Measurements from ENCODE around the gene EFCAB7. TPM values are rescaled to one million over a fixed set of nuclear protein-coding genes. Genes with fewer than 3 reads are reported as not detected.
A peak's percentile ranks its signal among the peaks of the same experiment; 100 is the strongest.

EFCAB7 gene, protein sequence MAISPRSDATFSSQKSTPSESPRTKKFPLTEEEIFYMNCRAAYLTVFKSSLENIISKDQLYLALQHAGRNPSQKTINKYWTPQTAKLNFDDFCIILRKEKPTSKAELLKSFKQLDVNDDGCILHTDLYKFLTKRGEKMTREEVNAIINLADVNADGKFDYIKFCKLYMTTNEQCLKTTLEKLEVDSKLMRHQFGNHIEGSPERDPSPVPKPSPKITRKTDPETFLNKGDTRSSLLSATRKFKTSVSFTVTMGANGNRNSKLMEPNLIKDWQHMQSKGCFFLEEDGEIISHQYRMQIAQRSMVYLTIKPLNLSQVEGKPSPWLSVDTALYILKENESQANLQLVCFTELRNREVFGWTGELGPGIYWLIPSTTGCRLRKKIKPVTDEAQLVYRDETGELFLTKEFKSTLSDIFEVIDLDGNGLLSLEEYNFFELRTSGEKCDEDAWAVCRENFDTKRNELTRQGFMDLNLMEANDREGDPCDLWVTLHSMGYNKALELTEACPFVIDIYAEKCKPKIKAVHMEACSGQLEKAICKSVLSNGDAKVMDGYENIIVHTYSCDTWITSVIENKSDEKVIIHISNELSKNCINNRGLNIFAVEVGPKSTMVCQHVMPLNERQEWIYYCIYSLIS
- total RNA-seq: 1 to 10 TPM; 2.2 to 6.8 (median 3.5) TPM

DNA sequence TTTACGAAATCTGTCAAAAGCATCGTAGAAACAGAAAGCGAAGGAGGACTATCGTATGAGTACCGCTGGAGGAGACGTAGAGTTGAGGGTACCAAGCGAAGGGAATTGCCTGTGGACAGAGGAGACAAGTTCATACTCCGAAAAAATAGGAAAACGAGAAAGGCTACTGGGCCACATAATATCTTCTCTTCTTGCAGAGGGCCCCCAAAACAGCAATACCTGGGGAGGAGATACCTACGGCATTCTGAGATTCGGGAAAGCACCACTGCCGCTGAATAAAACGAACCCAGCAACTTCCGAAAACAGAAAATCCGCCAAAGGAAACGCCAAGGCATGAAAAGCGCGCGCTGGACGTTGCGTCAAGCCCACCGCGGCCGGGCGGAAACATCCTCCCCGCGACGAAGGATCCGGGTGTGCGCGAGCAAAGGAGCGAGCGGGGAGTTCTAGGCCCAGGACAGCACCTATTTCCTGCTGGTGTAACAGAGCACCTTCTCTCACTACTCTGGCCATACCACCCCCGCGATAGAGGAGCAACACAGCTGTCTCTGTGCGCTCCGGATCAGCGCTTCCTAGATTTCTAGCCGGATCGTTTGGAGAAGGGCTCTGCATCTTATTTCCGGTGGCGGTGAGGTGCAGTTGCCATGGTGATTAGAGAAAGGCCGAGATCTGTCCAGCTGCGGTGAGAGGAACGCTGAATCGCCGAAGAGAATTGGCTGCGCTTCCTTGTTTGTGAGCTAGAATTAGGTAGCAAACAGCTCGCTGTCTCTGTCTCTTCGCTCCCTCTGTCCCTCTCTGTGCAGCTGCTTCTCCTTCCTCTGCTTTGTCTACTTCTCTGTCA lies at the start of gene EFCAB7, which contains the start of gene ITGB3BP:
Gene EFCAB7, plus strand, starts transcription at position 635 of the 838 bp plus-strand sequence. CDS start 2,048 bp downstream, outside the sequence.
Gene ITGB3BP, minus strand, starts transcription at position 335 of the 838 bp plus-strand sequence. Its CDS starts 92 bp downstream, at position 243.
- intact Hi-C loops (cut with DNase I; ENCODE audit: low total_unique reads): loop anchor here (10.0 kb wide), 1 partner anchor 158 kb away; the partner anchor contains the start of gene ALG6
- Histone ChIP-seq H3K4me1 (peaks cover 8 to 11% of the 10 kb centered on the region in 2 donors), H3K4me3 (peak within 1 kb of the TSS; percentile 67 to 82 (median 76)), H3K27me3 (no peaks in the 10 kb centered on the region), H3K27ac (peak within 1 kb of the TSS; percentile 77 to 84 (median 82)), H3K9me3 (no peaks in the 10 kb centered on the region), H3K36me3 (no peaks in the 10 kb centered on the region)
- in situ Hi-C loops (cut with MboI; ENCODE audit: low sequenced_read_pairs in 4 of 4): no loop called here
- TF ChIP-seq, protein P1, sequence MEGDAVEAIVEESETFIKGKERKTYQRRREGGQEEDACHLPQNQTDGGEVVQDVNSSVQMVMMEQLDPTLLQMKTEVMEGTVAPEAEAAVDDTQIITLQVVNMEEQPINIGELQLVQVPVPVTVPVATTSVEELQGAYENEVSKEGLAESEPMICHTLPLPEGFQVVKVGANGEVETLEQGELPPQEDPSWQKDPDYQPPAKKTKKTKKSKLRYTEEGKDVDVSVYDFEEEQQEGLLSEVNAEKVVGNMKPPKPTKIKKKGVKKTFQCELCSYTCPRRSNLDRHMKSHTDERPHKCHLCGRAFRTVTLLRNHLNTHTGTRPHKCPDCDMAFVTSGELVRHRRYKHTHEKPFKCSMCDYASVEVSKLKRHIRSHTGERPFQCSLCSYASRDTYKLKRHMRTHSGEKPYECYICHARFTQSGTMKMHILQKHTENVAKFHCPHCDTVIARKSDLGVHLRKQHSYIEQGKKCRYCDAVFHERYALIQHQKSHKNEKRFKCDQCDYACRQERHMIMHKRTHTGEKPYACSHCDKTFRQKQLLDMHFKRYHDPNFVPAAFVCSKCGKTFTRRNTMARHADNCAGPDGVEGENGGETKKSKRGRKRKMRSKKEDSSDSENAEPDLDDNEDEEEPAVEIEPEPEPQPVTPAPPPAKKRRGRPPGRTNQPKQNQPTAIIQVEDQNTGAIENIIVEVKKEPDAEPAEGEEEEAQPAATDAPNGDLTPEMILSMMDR (IDR thresholded peaks at IDR 0.05 in 4 of 5, conservative IDR thresholded peaks at IDR 0.05 in 1 of 5): no peak
- TF ChIP-seq POLR2A (IDR thresholded peaks at IDR 0.05): peak in 1 of 2 donors; percentile 26
- peak; percentile 66 to 75 for DNase-seq
- peak; percentile 89 to 92 for ATAC-seq

DNA sequence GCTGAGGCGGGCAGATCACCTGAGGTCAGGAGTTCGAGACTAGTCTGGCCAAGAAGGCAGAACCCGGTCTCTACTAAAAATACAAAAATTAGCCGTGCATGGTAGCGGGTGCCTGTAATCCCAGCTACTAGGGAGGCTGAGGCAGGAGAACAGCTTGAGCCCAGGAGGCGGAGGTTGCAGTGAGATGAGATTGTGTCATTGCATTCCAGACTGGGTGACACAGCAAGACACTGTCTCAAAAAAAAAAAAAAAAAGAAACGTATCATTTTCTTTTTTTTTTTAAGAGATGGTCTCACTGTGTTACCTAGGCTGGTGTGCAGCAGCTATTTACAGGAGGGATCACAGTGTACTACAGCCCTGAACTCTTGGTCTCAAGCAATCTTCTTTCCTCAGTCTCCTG lies 47.6 kb upstream of the EFCAB7 start:
- Histone ChIP-seq H3K4me3 (no peak overlapping the region), H3K9me3 (no peaks in the 10 kb centered on the region), H3K27me3 (no peaks in the 10 kb centered on the region), H3K4me1 (no peaks in the 10 kb centered on the region), H3K27ac (no peak overlapping the region), H3K36me3 (peaks cover 0 to 8% of the 10 kb centered on the region in 2 donors)
- DNase-seq (no peak), ATAC-seq (no peak)
- TF ChIP-seq, protein P1 (IDR thresholded peaks at IDR 0.05 in 4 of 5, conservative IDR thresholded peaks at IDR 0.05 in 1 of 5): no peak
- TF ChIP-seq POLR2A (IDR thresholded peaks at IDR 0.05): no peak
- in situ Hi-C loops (cut with MboI; ENCODE audit: low sequenced_read_pairs in 4 of 4): no loop called here
- intact Hi-C loops (cut with DNase I; ENCODE audit: low total_unique reads): no loop called here

DNA sequence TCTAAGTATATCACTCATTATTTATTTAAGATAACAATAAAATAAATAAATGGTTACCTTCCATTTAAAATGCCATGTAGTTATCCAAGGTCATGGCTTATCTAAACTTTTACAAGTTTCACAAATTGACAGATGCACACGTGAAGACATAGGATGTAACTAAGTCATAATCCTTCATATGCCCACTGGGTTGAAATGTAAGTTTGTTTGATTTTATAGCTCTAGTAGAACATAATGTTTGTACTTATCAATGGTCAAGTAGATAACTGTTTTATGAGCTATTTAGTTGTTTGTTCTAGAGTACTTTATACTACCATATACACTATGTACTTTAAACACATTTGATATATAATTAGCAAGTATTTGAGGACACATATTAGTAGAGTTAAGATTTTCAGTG lies 43.3 kb upstream of the EFCAB7 start:
- no peak for TF ChIP-seq POLR2A (IDR thresholded peaks at IDR 0.05)
- TF ChIP-seq, protein P1 (IDR thresholded peaks at IDR 0.05 in 4 of 5, conservative IDR thresholded peaks at IDR 0.05 in 1 of 5): no peak
- DNase-seq (no peak), ATAC-seq (no peak)
- Histone ChIP-seq H3K4me3 (no peak overlapping the region), H3K9me3 (no peaks in the 10 kb centered on the region), H3K4me1 (no peaks in the 10 kb centered on the region), H3K36me3 (peaks cover 0 to 8% of the 10 kb centered on the region in 2 donors), H3K27ac (no peak overlapping the region), H3K27me3 (no peaks in the 10 kb centered on the region)
- in situ Hi-C loops (cut with MboI; ENCODE audit: low sequenced_read_pairs in 4 of 4): no loop called here
- intact Hi-C loops (cut with DNase I; ENCODE audit: low total_unique reads): no loop called here

DNA sequence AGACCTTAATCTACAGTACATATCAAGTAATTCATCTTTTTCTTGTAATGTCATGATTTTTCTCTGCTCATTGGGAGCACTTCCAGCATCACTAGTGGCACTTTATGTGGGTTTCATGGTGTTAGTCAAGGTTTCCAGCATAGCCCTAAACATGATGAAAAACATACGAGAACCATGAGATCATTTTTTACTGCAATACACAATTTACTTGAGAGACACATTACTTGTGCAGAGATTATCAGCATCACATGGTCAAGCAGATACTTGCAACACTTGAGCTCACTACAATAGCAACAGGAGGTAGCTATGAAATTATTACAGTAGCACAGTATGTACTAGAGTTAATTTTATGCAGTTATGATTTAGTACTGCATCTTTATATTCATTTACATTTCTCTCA lies 36.7 kb upstream of the EFCAB7 start:
- H3K36me3 ChIP-seq: no peaks in the 10 kb centered on the region
- H3K27ac ChIP-seq: no peak overlapping the region
- intact Hi-C loops (cut with DNase I; ENCODE audit: low total_unique reads): no loop called here
- TF ChIP-seq POLR2A (IDR thresholded peaks at IDR 0.05): no peak
- TF ChIP-seq, protein P1 (IDR thresholded peaks at IDR 0.05 in 4 of 5, conservative IDR thresholded peaks at IDR 0.05 in 1 of 5): no peak
- DNase-seq: no peak
- H3K27me3 ChIP-seq: no peaks in the 10 kb centered on the region
- in situ Hi-C loops (cut with MboI; ENCODE audit: low sequenced_read_pairs in 4 of 4): no loop called here
- no peaks in the 10 kb centered on the region for H3K4me1 ChIP-seq
- ATAC-seq: no peak
- no peak overlapping the region for H3K4me3 ChIP-seq
- H3K9me3 ChIP-seq: no peaks in the 10 kb centered on the region

All from gastrocnemius medialis (tissue), 4 donors.